Hematopoietic multipotent progenitor cell treated with erythropoietin and hydrocortisone succinate and interleukin-3 and kit ligand, for 8 days (in vitro differentiated cells): ENCODE data around the gene PLXDC2.

ENCODE experiments used
- DNase-seq: peaks from one replicate; pipeline ENCODE4 v3.0.0-alpha.2; 2015

PLXDC2 gene

GRCh38 chr10:19946245-19946644 is 130.0 kb downstream of the PLXDC2 start:
- DNase-seq = no peak

- DNase-seq = no peak
These were observed 130.6 kb downstream of the PLXDC2 start for GRCh38 chr10:19946791-19947190.

- DNase-seq = no peak
These were observed 131.0 kb downstream of the PLXDC2 start for GRCh38 chr10:19947215-19947614.

GRCh38 chr10:19947656-19948055 is 131.4 kb downstream of the PLXDC2 start:
- DNase-seq = no peak

- DNase-seq = no peak
These were observed 136.2 kb downstream of the PLXDC2 start for GRCh38 chr10:19952224-19953010.

GRCh38 chr10:19954601-19955000 is 138.4 kb downstream of the PLXDC2 start:
- DNase-seq = no peak

- no peak for DNase-seq
These were observed 140.3 kb downstream of the PLXDC2 start for GRCh38 chr10:19956516-19957032.

- DNase-seq = no peak
These were observed 142.6 kb downstream of the PLXDC2 start for GRCh38 chr10:19958787-19959186.

- no peak for DNase-seq
These were observed 145.1 kb downstream of the PLXDC2 start for GRCh38 chr10:19961076-19962053.

- no peak for DNase-seq
These were observed 148.4 kb downstream of the PLXDC2 start for GRCh38 chr10:19964625-19965024.

- no peak for DNase-seq
These were observed 150.5 kb downstream of the PLXDC2 start for GRCh38 chr10:19966751-19967150.

GRCh38 chr10:19967981-19968380 is 151.7 kb downstream of the PLXDC2 start:
- no peak for DNase-seq

GRCh38 chr10:19968745-19969144 is 152.5 kb downstream of the PLXDC2 start:
- DNase-seq = no peak

GRCh38 chr10:19970256-19970655 is 154.0 kb downstream of the PLXDC2 start:
- no peak for DNase-seq

GRCh38 chr10:19970717-19971116 is 154.5 kb downstream of the PLXDC2 start:
- no peak for DNase-seq

- DNase-seq = no peak
These were observed 155.3 kb downstream of the PLXDC2 start for GRCh38 chr10:19971343-19972052.

- peak; percentile 4 for DNase-seq
These were observed 157.9 kb downstream of the PLXDC2 start for GRCh38 chr10:19974138-19974537.

- no peak for DNase-seq
These were observed 158.3 kb downstream of the PLXDC2 start for GRCh38 chr10:19974554-19974953.

- no peak for DNase-seq
These were observed 160.9 kb downstream of the PLXDC2 start for GRCh38 chr10:19977097-19977521.

- DNase-seq = no peak
These were observed 163.4 kb downstream of the PLXDC2 start for GRCh38 chr10:19979628-19980027.

- DNase-seq = no peak
These were observed 167.8 kb downstream of the PLXDC2 start for GRCh38 chr10:19983880-19984565.

GRCh38 chr10:19985745-19986144 is 169.5 kb downstream of the PLXDC2 start:
- no peak for DNase-seq
